Nucleus accumbens (tissue), 56 donors: Measurements from ENCODE around the gene SPATA16.

Experiments
- DNase-seq, 56 donors: peaks; one replicate each; lab custom pipeline; 2025; lab: John Stamatoyannopoulos, UW

SPATA16 gene

DNA sequence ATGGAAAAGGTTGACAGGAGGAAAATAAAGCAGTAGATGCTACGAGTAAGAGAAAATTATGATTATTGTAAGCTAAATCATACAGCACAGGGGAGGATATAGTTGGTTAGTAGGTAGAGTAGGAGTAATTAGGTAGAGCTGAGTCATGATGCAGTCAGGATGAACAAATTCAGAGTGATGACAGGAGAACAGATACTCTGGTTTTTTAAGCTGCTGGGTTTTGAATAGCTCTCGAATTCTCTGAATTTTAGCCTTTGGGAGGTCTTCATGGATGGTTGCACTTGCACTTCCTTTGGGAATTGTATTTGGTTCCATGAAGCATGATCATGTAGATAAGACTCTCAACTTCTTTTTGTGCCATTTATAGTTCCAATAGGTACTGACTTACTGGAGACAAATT lies 294.3 kb downstream of the SPATA16 start:
- DNase-seq: peak in 2 of 56 donors; percentile 4 to 33

DNA sequence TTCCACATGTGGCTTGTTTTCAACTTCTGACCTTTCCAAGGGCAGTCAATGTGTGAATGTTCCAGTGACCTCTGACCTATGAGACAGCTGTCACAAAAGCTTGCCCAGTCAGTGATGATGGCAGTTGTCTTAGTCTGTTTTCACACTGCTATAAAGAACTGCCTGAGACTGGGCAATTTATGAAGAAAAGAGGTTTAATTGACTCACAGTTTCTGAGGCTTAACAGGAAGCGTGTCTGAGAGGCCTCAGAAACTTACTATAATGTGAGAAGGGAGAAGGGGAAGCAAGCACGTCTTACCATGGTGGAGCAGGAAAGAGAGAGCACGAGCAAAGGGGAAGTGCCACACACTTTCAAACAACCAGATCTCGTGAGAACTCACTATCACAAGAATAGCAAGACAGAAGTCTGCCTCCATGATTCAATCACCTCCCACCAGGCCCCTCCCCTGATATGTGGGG lies 294.9 kb downstream of the SPATA16 start:
- peak in 1 of 56 donors; percentile 5 for DNase-seq

DNA sequence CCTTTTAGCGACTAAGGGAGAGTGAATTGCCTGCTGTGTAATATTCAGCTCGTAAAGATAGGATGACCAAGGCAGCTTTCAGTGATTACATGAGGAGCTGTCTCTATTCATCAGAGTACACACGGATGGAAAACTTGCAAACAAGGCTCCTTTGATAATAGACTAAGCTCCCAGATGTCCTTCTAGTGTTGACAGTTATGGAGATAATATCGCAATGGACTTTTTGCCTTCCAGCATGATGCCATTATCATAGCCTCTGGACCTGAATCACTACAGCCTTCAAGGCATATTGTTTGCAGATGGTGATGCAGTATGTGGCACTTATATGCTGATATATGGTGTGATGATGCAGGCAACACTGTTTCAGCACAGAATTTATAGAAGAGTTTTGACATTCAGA lies 296.6 kb downstream of the SPATA16 start:
- DNase-seq: no peak

DNA sequence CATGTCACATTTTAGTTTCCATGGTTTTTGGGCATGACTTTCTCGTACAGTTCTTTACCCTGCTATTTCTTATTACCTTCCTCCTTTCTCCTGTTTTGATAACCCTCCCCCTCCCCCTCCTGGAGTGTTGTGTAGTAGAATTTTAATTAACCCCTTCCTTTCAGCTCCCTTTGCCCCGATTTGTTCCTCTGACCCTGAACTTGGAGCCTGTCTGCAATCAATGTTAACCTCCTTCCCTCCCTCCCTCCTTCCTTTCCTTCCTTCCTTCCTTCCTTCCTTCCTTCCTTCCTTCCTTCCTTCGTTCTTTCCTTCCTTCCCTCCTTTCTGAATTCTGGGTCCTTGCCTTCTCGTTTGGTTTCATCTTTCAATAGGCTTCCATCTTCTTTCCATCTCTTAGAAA lies 300.1 kb downstream of the SPATA16 start:
- DNase-seq: no peak

DNA sequence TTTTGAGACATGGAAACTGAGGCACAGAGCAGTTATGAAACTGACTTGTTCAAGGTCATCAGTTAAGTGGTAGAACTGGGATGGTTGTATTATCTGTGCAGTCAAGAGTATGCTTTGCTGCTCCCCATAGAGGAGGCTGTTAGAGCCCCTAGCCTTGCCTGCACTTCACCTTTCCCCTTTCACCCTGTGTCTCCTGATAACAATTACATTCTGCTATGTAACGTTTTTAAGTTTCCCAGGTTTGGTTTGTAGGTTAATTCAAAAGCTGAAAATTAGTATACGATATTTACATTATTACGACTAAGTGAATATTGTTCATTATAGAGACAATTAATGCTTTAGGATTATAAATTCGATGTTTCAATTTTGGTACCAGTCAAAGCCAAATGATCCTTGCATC lies 300.6 kb downstream of the SPATA16 start:
- DNase-seq: no peak

DNA sequence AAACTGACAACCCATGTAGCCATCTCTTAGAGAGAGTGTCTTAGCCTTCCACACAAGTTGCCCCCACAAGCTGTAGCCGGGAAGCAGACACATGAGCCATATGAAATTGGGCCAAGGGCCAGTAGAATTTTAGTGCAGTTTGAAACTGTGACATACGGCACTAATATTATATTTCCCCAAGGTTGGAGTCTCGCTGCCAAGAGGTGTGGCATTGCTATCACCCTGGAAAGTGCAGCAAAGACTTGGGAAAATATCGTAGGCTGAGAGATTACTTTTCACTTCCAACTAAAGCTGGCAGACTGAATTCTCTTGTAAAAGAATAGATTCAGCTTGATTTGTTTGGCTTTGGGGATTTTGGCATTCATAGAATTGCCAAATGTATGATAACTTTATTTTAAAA lies 301.4 kb downstream of the SPATA16 start:
- DNase-seq: no peak
